Endothelial cell (in vitro differentiated cells): ENCODE data around the gene TMPRSS13. TPM values are rescaled to one million over a fixed set of nuclear protein-coding genes. Genes with fewer than 3 reads are reported as not detected.

Experiments used
- DNase-seq: peaks from one replicate; pipeline ENCODE4 v3.0.0; 2021; ENCODE audit warnings: low spot score
- H3K27ac Mint-ChIP-seq: one replicate; pipeline ENCODE4 v1.8.0; 2021; ENCODE audit warnings: mixed read lengths, inconsistent platforms; ENCODE audit not compliant: unreplicated experiment
- H3K27me3 Mint-ChIP-seq: one replicate; pipeline ENCODE4 v1.8.0; 2021; ENCODE audit warnings: mild to moderate bottlenecking, moderate library complexity, mixed read lengths, inconsistent platforms; ENCODE audit not compliant: unreplicated experiment
- H3K36me3 Mint-ChIP-seq: one replicate; pipeline ENCODE4 v1.8.0; 2021; ENCODE audit warnings: mild to moderate bottlenecking, low read depth, mixed read lengths, inconsistent platforms; ENCODE audit not compliant: unreplicated experiment
- H3K4me1 Mint-ChIP-seq: one replicate; pipeline ENCODE4 v1.8.0; 2021; ENCODE audit warnings: mild to moderate bottlenecking, mixed read lengths, inconsistent platforms; ENCODE audit not compliant: unreplicated experiment
- H3K4me3 Mint-ChIP-seq: one replicate; pipeline ENCODE4 v1.8.0; 2021; ENCODE audit warnings: mild to moderate bottlenecking, mixed read lengths, inconsistent platforms; ENCODE audit not compliant: unreplicated experiment
- H3K9me3 Mint-ChIP-seq: one replicate; pipeline ENCODE4 v1.8.0; 2021; ENCODE audit warnings: mixed read lengths, inconsistent platforms; ENCODE audit not compliant: unreplicated experiment
- total RNA-seq: library from RNA; stranded (reverse); fragmentation: NEBNext Ultra II Directional; extraction: Animal tissue kit (Norgen Biotek cat#: 25700); gene quantifications from one replicate; pipeline ENCODE4 v1.2.1, GENCODE V29; 2021; ENCODE audit not compliant: unreplicated experiment
- TF ChIP-seq, protein P1 (sequence below): fragments of 200-600 bp; sonication (generic); IDR thresholded peaks from one replicate; pipeline ENCODE4 v1.5.0; 2021; ENCODE audit warnings: antibody characterized with exemption; ENCODE audit not compliant: unreplicated experiment

Gene TMPRSS13
- total RNA-seq, 1 donor from 2014 or later = 1.8 TPM

DNA sequence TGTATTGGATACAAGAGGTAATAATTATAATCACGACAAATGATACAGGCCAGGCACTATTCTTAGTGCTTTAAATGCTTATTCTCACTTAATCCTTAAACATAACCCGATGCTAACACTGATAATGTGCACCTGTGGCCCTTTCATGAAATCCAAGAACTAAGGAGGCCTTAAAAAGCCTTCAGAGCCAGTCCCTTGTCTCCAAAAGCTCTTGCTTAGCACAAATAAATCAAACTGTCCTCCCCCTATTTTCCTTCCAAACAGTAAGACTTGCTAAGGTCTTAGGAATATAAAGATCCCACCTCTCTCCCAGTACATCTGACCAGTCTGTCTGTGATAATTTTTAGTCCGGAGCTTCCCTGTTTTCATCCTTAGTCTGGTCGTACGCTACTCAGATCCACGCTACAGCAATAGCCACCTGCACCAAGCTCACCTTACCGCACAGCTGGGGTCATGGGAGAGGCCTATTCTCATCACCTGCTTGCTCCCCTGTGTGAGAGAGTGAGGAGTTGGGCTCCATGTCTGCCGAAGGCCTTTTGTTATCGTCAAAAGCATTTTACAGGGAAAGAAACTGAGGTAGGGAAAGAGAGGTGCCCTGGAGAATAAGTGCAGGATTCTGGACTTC lies 69.6 kb downstream of the TMPRSS13 start:
- no peak for DNase-seq
- Mint-ChIP-seq H3K4me1 (peaks cover 28% of the 10 kb centered on the region), H3K27ac (no peak overlapping the region)

DNA sequence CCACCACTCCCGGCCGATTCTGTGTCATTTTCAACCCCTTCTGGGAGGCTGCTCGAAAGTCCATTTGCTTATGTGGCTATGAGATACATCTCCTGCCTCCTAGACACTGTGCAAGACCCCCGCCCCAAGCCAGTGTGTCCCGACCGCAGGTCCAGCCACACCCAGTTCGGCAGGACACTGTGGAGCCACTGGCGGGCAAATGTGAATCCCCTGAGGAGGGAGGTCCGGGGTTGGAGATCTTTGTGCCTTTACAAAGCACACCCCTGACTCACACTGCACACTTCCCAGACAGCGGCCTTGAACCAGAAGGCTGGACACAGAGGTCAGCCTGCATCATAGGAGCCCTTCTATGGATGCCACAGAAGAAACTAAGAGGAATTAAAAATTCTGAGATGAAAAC lies 70.1 kb downstream of the TMPRSS13 start:
- Mint-ChIP-seq H3K4me1 (peaks cover 30% of the 10 kb centered on the region), H3K4me3 (no peak overlapping the region), H3K27ac (no peak overlapping the region), H3K9me3 (no peaks in the 10 kb centered on the region), H3K36me3 (no peaks in the 10 kb centered on the region), H3K27me3 (peaks cover 9% of the 10 kb centered on the region)
- no peak for DNase-seq
- TF ChIP-seq, protein P1, sequence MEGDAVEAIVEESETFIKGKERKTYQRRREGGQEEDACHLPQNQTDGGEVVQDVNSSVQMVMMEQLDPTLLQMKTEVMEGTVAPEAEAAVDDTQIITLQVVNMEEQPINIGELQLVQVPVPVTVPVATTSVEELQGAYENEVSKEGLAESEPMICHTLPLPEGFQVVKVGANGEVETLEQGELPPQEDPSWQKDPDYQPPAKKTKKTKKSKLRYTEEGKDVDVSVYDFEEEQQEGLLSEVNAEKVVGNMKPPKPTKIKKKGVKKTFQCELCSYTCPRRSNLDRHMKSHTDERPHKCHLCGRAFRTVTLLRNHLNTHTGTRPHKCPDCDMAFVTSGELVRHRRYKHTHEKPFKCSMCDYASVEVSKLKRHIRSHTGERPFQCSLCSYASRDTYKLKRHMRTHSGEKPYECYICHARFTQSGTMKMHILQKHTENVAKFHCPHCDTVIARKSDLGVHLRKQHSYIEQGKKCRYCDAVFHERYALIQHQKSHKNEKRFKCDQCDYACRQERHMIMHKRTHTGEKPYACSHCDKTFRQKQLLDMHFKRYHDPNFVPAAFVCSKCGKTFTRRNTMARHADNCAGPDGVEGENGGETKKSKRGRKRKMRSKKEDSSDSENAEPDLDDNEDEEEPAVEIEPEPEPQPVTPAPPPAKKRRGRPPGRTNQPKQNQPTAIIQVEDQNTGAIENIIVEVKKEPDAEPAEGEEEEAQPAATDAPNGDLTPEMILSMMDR = no peak

More for the DNA sequence above, 69.6 kb downstream of the TMPRSS13 start:
- Mint-ChIP-seq H3K9me3 (no peaks in the 10 kb centered on the region), H3K4me3 (no peak overlapping the region), H3K36me3 (no peaks in the 10 kb centered on the region), H3K27me3 (peaks cover 9% of the 10 kb centered on the region)
- TF ChIP-seq, protein P1 = no peak

DNA sequence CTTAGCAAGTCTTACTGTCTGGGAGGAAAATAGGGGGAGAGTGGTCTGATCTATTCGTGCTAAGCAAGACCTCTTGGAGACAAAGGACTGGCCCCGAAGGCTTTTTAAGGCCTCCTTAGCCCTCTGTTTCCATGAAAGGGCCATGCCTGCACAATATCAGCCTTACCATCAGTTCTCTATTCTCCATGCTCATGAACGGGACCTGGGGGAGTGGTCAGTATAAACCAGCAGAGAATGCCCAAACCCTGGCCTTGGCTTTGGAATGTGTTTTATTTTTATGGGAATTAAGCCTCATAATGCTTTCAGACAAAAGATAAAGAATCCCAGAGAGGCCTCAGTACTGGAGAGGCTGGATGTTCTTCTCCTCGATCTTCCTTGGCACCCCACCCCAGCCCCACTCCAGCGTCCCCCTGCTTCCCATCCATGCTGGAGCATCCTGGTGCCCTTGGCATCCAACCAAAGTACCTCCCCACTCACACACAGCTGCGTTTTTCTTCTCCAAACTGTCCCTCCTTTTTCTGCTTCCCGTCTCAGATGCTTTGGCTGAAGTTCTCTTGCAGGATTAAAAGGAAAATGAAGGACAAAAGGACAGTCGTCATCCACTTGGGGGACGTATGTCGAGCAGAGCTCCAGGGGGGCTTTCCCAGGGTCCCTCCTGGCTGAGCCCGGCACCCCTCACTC lies 71.3 kb downstream of the TMPRSS13 start:
- Mint-ChIP-seq H3K27ac (no peak overlapping the region), H3K4me3 (no peak overlapping the region), H3K9me3 (no peaks in the 10 kb centered on the region), H3K27me3 (peaks cover 9% of the 10 kb centered on the region), H3K36me3 (no peaks in the 10 kb centered on the region), H3K4me1 (peaks cover 27% of the 10 kb centered on the region)
- TF ChIP-seq, protein P1 = no peak
- no peak for DNase-seq

DNA sequence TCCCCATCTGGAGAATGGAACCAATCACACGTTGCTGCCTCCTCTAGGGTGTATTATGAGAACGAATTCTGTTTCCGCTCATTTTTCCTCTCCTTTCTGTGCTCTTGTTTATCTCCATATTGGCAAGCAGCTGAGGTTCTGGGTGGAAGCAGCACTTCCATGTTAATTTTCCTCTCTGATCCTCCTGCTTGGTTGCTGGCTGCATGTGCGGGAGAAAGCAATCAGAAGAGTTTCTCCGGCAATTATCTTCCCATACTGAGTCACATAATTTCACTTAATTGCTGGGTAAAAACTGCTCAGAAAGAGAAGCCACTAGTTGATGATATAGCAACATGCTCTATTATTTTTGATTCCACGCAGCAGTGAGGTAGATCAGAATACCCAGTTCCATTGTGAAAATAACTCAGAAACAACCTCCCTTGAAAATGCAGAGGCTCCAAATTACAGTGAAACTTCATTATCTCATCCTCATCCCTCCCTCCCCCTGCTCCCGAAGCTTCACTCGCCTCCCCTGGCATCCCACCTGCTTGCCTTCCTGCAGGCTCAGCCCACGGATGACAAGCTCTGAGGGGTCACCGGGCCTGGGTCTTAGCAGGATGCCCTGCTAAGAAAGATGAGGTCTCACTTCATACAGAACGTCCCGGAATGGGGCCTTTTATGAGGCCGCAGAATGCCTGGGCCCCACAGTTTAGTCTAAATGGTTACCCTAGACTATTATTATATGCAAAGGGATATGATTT lies 73.1 kb downstream of the TMPRSS13 start:
- TF ChIP-seq, protein P1 = no peak
- H3K9me3 Mint-ChIP-seq = no peaks in the 10 kb centered on the region
- peaks cover 10% of the 10 kb centered on the region for H3K4me1 Mint-ChIP-seq
- H3K36me3 Mint-ChIP-seq = no peaks in the 10 kb centered on the region
- H3K27me3 Mint-ChIP-seq = peaks cover 7% of the 10 kb centered on the region
- DNase-seq = no peak
- H3K4me3 Mint-ChIP-seq = no peak overlapping the region
- no peak overlapping the region for H3K27ac Mint-ChIP-seq
